WTC11 (cell line): ENCODE data around the gene NDUFS3. TPM values are rescaled to one million over a fixed set of nuclear protein-coding genes. Genes with fewer than 3 reads are reported as not detected.

Source experiments
- ATAC-seq: fragments of 200-7000 bp; cut with Tn5 transposase; 2 replicates; pipeline ENCODE4 v1.10.0; 2021; ENCODE audit warnings: mild to moderate bottlenecking, moderate library complexity
- CTCF ChIA-PET: fragments of 300-600 bp; sonication (Branson Sonifier 250); formaldehyde crosslinking; loops from one replicate; lab custom pipeline; 2021; ENCODE audit warnings: antibody characterized with exemption; lab: Charles Lee
- POLR2A ChIA-PET: fragments of 350-600 bp; sonication (Branson Sonifier 250); formaldehyde crosslinking; loops from one replicate; lab custom pipeline; 2021; ENCODE audit warnings: antibody characterized with exemption; lab: Charles Lee
- DNase-seq: peaks from one replicate; pipeline ENCODE4 v3.0.0; 2021; ENCODE audit warnings: low spot score
- H3K27ac Mint-ChIP-seq: 2 replicates; pipeline ENCODE4 v1.8.0; 2021; ENCODE audit warnings: mixed read lengths
- H3K27me3 Mint-ChIP-seq: 2 replicates; pipeline ENCODE4 v1.8.0; 2021; ENCODE audit warnings: low read depth, mild to moderate bottlenecking, moderate library complexity, mixed read lengths
- H3K36me3 Mint-ChIP-seq: 2 replicates; pipeline ENCODE4 v1.8.0; 2021; ENCODE audit warnings: mixed read lengths
- H3K4me1 Mint-ChIP-seq: 2 replicates; pipeline ENCODE4 v1.8.0; 2022; ENCODE audit warnings: mixed read lengths
- H3K4me3 Mint-ChIP-seq: 2 replicates; pipeline ENCODE4 v1.8.0; 2021; ENCODE audit warnings: mild to moderate bottlenecking, moderate library complexity, mixed read lengths
- H3K9me3 Mint-ChIP-seq: 2 replicates; pipeline ENCODE4 v1.8.0; 2021; ENCODE audit warnings: mixed read lengths
- ATF6 ChIP-seq: sonication (generic); formaldehyde crosslinking; IDR thresholded peaks from 2 replicates; pipeline ENCODE4 v1.8.1; 2023; ENCODE audit warnings: mild to moderate bottlenecking, missing genetic modification reagents
- CBFB ChIP-seq: sonication (generic); formaldehyde crosslinking; IDR thresholded peaks from 2 replicates; pipeline ENCODE4 v1.8.1; 2022; ENCODE audit warnings: mild to moderate bottlenecking, low read depth, missing genetic modification reagents
- CDX4 ChIP-seq: fragments of 250-450 bp; sonication (Bioruptor Pico); IDR thresholded peaks from 2 replicates; pipeline ENCODE4 v1.9.0; 2021; ENCODE audit warnings: moderate library complexity, mild to moderate bottlenecking, inconsistent platforms, borderline replicate concordance
- CREB1 ChIP-seq: sonication (generic); formaldehyde crosslinking; IDR thresholded peaks from 2 replicates; pipeline ENCODE4 v1.8.0; 2023; ENCODE audit warnings: mild to moderate bottlenecking, missing genetic modification reagents
- EMX1 ChIP-seq: fragments of 250-450 bp; sonication (Bioruptor Pico); IDR thresholded peaks from 2 replicates; pipeline ENCODE4 v1.8.0; 2021; ENCODE audit warnings: mild to moderate bottlenecking
- MXD4 ChIP-seq: fragments of 250-450 bp; sonication (Bioruptor Pico); IDR thresholded peaks from 2 replicates; pipeline ENCODE4 v1.8.0; 2021; ENCODE audit warnings: mild to moderate bottlenecking, moderate library complexity, borderline replicate concordance
- NR2C2 ChIP-seq: sonication (generic); formaldehyde crosslinking; IDR thresholded peaks from 2 replicates; pipeline ENCODE4 v1.8.0; 2022; ENCODE audit warnings: mild to moderate bottlenecking, missing genetic modification reagents
- TEAD4 ChIP-seq: sonication (generic); formaldehyde crosslinking; IDR thresholded peaks from 2 replicates; pipeline ENCODE4 v1.8.0; 2022; ENCODE audit warnings: mild to moderate bottlenecking, missing genetic modification reagents
- USF1 ChIP-seq: sonication (generic); formaldehyde crosslinking; IDR thresholded peaks from 2 replicates; pipeline ENCODE4 v1.8.0; 2022; ENCODE audit warnings: mild to moderate bottlenecking, missing genetic modification reagents
- USF2 ChIP-seq: sonication (generic); formaldehyde crosslinking; IDR thresholded peaks from 2 replicates; pipeline ENCODE4 v1.8.1; 2023; ENCODE audit warnings: mild to moderate bottlenecking, missing genetic modification reagents, moderate library complexity
- ZNF281 ChIP-seq: sonication (generic); formaldehyde crosslinking; IDR thresholded peaks from 2 replicates; pipeline ENCODE4 v1.8.0; 2023; ENCODE audit warnings: mild to moderate bottlenecking, missing genetic modification reagents
- total RNA-seq: library from RNA; stranded (reverse); gene quantifications from 3 replicates; pipeline ENCODE4 v1.2.3, GENCODE V29; 2021

The NDUFS3 gene
- total RNA-seq, 1 experiment from 2014 or later, result 140 TPM

- Mint-ChIP-seq H3K27me3 (no peaks in the 10 kb centered on the region; the same call in 1 of the 2 replicates), H3K36me3 (no peaks in the 10 kb centered on the region)
- CTCF ChIA-PET, result interaction anchor here (1.4 kb wide), 1 partner anchor 54 kb away, joined by 5 read pairs; the partner anchor contains the start of gene CELF1
- POLR2A ChIA-PET, result no interaction called here
- TF ChIP-seq CBFB (CRISPR knock-in tag), result no peak
- no peak for TF ChIP-seq TEAD4
- TF ChIP-seq CREB1, result no peak
- no peak for TF ChIP-seq CDX4 (CRISPR knock-in tag)
- TF ChIP-seq USF2 (CRISPR knock-in tag), result no peak
- TF ChIP-seq, all 79 proteins: peak for 0
- ATAC-seq (peak; percentile 22; the same call in 1 of the 2 replicates), DNase-seq (no peak)
- H3K9me3 Mint-ChIP-seq, result no peaks in the 10 kb centered on the region
- no peak overlapping the region for H3K27ac Mint-ChIP-seq
- H3K4me3 Mint-ChIP-seq, result no peak overlapping the region
- H3K4me1 Mint-ChIP-seq, result no peaks in the 10 kb centered on the region
These were observed 27.9 kb downstream of the NDUFS3 start for GRCh38 chr11:47606731-47607130.

GRCh38 chr11:47607380-47607779 lies 28.5 kb downstream of the NDUFS3 start:
- H3K27ac Mint-ChIP-seq, result no peak overlapping the region
- no peak for ATAC-seq
- no peak for DNase-seq

More at GRCh38 chr11:47607380-47607779, 28.5 kb downstream of the NDUFS3 start:
- ChIA-PET CTCF (interaction anchor here (1.0 to 1.4 kb wide), 2 partner anchors 10 to 54 kb away, joined by 4 to 5 read pairs; partner anchors contain the start of gene CELF1), POLR2A (interaction anchor here (0.5 kb wide), 1 partner anchor 66 kb away, joined by 5 read pairs; no protein-coding TSS in a partner anchor)
- no peak overlapping the region for H3K4me3 Mint-ChIP-seq
- H3K36me3 Mint-ChIP-seq, result no peaks in the 10 kb centered on the region
- no peaks in the 10 kb centered on the region for H3K9me3 Mint-ChIP-seq
- H3K27me3 Mint-ChIP-seq, result no peaks in the 10 kb centered on the region; the same call in 1 of the 2 replicates
- no peaks in the 10 kb centered on the region for H3K4me1 Mint-ChIP-seq
- TF ChIP-seq ATF6 (CRISPR knock-in tag) (no peak), ZNF281 (CRISPR knock-in tag) (no peak), EMX1 (CRISPR knock-in tag) (no peak), MXD4 (CRISPR knock-in tag) (no peak), NR2C2 (CRISPR knock-in tag) (no peak), USF1 (CRISPR knock-in tag) (no peak)
- TF ChIP-seq, all 79 proteins: peak for 0
